ENCODE data around the gene CACHD1.

The CACHD1 gene

DNA sequence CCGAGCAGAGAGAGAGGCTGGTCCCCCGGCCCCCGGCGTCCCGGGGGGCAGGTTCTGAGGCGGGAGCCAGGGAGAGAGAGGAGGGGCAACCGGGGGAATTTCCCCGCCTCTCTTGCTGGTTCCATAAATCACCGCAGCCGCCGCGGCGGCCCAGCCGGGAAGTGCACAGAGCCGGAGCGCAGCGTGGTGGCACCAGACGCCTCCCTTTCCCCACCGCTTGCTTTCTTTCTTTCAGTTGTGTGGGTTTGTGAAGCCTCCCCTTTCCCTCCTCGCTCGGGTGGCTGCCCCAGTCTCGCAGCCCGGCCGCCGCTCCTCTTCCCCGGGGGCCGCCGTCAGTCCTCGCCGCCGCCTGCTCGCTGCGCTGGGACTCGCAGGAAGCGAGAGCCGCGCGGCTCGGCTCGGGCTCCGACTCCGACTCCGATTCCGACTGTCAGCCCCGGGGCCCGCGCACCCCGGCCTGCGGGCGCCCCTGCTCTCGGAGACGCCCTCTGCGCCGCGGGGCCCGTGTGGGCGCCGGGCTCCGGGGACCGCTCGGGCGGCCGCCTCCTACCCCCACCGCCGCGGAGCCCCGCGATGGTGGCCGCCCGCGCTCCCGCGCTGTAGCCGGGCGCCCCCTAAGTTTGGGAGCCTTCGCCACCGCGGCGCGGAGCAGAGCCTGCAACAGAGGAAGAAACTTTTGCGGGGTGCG lies at the start of gene CACHD1:
TSS of gene CACHD1 (plus strand) at position 153 of the 688 bp plus-strand sequence. CDS start 616 bp downstream, outside the sequence.
- DNase-seq (ENCODE audit: low read depth): peak; percentile 61

- no peak for DNase-seq (ENCODE audit: low read depth)
Observed at GRCh38 chr1:64421377-64421776, 48.6 kb upstream of the CACHD1 start.

DNA sequence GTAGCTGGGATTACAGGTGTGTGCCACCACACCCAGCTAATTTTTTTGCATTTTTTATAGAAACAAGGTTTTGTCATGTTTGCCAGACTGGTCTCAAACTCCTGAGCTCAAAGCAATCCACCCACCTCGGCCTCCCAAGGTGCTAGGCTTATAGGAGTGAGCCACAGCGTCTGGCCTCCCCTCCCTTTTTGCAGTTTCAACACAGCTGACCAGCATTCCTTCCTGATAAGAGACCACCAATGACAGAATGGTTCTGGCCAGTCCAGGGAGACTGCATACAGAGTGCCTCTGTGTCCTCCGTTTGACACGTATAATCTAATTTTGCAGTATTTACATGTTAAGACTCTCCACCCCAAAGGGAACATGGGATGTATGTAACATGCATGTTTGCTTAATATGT lies 46.4 kb upstream of the CACHD1 start:
- no peak for DNase-seq (ENCODE audit: low read depth)

GRCh38 chr1:64424412-64424811 lies 45.5 kb upstream of the CACHD1 start:
- DNase-seq (ENCODE audit: low read depth): no peak

GRCh38 chr1:64425521-64425920 lies 44.4 kb upstream of the CACHD1 start:
- DNase-seq (ENCODE audit: low read depth): no peak

DNA sequence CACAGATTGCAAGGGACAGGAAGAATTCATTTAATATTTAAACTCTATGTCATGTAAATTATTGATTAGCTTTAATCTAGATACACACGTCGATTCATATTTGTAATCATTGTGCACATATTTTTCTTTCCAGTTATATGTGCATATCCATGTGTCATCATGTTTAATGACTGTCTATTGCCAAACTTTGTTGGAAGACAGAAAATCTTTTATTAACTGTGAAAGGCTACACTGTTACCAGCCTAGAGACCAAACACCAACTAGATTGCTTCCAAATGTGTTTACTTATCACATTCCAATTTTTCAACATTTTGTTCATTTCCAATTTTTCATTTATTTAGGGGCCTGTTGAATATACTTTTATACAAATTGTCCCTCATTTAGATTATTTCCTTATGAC lies 43.2 kb upstream of the CACHD1 start:
- DNase-seq (ENCODE audit: low read depth): no peak

DNA sequence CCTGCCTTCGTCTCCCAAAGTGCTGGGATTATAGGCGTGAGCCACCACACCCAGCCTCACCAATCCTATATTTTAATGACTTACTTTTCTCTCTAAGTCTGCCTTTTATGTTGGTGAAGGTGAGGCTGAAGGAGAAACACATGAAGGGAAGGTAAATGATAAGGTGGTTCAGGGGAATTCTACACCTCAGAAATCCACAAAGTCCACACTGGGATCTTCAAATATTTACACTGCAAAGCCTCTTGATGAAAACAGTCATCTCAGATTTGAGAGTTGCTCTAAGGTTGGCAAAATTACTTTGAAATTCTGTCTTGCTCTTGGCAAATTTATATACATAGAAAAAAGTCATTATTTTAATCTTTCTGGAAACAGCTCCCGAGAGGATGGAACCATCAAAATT lies 42.0 kb upstream of the CACHD1 start:
- DNase-seq (ENCODE audit: low read depth): no peak

DNA sequence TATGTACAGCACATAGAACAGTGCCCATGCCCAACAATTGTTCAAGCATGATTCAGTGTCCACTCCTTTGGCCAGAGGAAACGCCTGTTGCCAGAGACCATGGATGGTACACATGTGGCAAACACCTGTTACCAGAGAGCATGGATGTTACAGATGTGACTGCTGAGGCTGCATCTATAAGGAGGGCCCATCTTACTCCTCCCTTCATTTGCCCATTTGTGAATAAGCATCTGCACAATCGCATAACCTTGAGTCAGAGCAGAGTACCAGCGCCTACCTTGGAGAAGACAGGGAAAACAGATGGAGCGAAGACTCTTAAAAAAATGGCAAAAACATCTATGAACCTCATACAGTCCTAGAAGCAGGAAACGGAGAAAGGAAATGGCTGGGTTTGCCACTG lies 36.6 kb upstream of the CACHD1 start:
- no peak for DNase-seq (ENCODE audit: low read depth)

DNA sequence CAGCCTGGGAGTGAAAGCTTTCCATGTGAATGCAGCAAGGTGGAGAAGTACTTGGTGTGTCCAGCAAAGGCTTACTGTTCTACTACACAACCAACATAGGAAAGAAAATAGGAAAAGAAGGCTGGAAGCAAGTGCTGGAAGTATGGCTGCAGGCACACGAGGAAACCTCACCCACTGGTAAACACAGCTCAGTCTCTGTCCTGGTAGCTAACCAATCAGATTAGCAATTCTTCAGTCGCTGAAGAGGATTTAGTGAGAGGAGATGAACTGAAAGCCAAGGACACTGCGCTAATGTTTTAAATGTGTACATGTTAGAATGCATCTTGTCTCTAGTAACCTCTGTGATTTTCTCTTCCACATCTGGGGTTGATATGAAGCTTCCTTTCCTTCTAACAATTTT lies 36.2 kb upstream of the CACHD1 start:
- DNase-seq (ENCODE audit: low read depth): no peak

DNA sequence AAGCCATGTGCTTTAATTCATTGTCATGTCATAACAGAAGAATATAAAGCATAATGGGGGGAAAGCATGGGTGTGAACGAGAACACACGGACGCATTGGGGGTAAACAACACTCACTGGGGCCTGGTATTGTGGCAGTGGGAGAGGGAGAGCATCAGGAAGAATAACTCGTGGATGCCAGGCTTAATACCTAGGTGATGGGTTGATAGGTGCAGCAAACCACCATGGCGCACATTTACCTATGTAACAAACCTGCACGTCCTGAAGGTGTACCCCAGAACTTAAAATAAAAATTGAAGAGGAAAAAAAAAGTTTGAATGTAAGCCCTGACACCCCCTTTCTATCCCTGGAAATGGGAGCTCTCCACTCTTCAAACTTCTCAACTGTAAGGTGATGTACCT lies 34.9 kb upstream of the CACHD1 start:
- no peak for DNase-seq (ENCODE audit: low read depth)

GRCh38 chr1:64437453-64437852 lies 32.5 kb upstream of the CACHD1 start:
- DNase-seq (ENCODE audit: low read depth): no peak

GRCh38 chr1:64440183-64440826 lies 29.6 kb upstream of the CACHD1 start:
- no peak for DNase-seq (ENCODE audit: low read depth)

- no peak for DNase-seq (ENCODE audit: low read depth)
Observed at GRCh38 chr1:64451440-64451839, 18.5 kb upstream of the CACHD1 start.

DNA sequence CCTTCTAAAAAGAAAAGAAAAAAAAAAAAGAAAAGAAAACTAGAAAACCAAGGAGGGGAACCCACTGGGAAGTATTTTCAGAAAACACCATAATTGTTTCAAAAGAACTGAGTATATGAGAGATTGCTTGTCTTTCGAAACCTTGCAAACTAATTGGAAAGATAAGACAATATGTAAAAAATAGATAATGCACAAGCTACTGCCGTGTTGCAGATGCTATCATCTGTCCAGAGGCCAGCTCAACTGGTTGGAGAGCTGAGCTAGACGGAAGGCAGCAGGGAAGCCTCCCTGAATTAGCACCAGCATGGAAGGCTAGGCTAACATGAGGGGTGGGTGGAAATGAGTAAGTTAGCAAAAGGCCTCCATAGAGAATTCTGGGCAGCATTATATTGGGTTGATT lies 16.2 kb upstream of the CACHD1 start:
- DNase-seq (ENCODE audit: low read depth): no peak

GRCh38 chr1:64458915-64459314 lies 11.0 kb upstream of the CACHD1 start:
- no peak for DNase-seq (ENCODE audit: low read depth)

GRCh38 chr1:64459743-64460142 lies 10.2 kb upstream of the CACHD1 start:
- DNase-seq (ENCODE audit: low read depth): no peak

DNA sequence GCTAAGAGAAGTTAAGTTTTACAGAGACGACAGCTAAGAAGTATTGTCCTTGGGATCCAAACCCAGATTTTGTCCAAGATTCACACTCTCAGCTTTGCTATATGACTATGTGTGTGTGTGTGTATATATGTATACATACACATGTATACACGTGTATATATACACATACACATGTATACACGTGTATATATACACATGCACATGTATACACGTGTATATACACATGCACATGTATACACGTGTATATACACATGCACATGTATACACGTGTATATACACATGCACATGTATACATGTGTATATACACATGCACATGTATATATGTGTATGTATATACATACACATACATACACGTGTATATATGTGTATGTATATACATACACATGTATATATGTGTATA lies 3.9 kb upstream of the CACHD1 start:
- no peak for DNase-seq (ENCODE audit: low read depth)

- no peak for DNase-seq (ENCODE audit: low read depth)
Observed at GRCh38 chr1:64469116-64469976, 583 bp upstream of the CACHD1 start.

GRCh38 chr1:64470665-64471217 lies 812 bp downstream of the CACHD1 start:
- no peak for DNase-seq (ENCODE audit: low read depth)

GRCh38 chr1:64471218-64472039 lies 1.5 kb downstream of the CACHD1 start:
- no peak for DNase-seq (ENCODE audit: low read depth)

- no peak for DNase-seq (ENCODE audit: low read depth)
Observed at GRCh38 chr1:64472040-64472376, 2.1 kb downstream of the CACHD1 start.

DNA sequence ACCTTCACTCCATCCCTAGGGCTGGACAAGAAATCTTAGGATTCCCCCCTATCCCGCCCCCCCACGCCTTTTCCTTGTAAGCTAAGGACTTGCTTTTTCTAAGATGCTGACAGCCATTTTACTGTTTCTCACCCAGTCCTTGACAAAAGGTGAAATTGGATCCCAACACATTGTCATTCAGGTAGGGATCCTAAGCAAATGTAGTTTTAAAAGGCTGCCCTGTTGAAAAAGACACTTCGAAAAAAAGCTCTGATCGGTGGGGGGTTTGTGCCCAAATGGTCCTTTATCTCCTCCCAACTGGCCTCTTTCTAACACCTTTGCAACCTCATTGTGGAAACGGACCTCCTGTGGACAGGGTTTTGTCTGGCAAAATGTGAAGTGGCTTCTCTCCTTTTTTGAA lies 2.9 kb downstream of the CACHD1 start:
- DNase-seq (ENCODE audit: low read depth): no peak
